ENCODE results near the gene TYRP1. TPM values are rescaled to one million over a fixed set of nuclear protein-coding genes. Genes with fewer than 3 reads are reported as not detected.

The TYRP1 gene
- total RNA-seq, 1 donor from 2014 or later: not detected

DNA sequence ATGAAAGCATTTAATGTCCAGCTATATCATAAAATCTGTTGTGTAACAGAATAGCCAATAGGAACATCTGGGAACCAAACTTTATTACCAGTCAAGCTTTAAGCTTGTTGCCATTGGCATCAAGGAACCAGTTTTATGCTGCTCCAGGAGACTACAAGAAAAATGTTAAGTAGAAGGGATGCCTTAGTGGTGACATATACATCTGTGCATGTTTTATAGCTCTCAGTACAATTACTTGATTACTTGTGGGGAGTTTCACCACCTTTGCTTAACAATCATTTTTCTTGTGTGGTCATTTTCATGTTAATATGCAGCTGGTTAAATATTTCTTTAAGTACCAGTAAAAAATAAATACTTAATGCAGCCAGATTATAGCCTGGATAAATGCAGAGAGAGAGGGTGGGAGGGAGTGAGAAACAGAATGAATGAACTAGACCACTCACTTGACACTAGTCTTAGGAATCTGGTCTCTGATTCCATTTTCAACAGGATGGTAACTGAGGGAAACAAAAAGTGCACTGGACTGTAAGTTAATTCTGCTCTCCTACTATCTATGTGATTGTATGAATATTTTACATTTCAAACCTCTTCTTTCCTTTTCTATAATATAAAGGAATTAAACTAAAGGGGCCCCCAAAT, 45.9 kb downstream of the TYRP1 start:
- Mint-ChIP-seq H3K4me3 (no peak overlapping the region), H3K36me3 (ENCODE audit: low read depth) (peaks cover 5% of the 10 kb centered on the region), H3K4me1 (no peaks in the 10 kb centered on the region), H3K27me3 (ENCODE audit: low read depth) (no peaks in the 10 kb centered on the region), H3K27ac (ENCODE audit: unreplicated experiment) (no peak overlapping the region), H3K9me3 (peaks cover 10% of the 10 kb centered on the region)
- DNase-seq (ENCODE audit: low read depth, low spot score): no peak
- no peak for TF ChIP-seq CTCF (conservative IDR thresholded peaks at IDR 0.05)

- Mint-ChIP-seq H3K9me3 (peaks cover 16% of the 10 kb centered on the region), H3K27ac (ENCODE audit: unreplicated experiment) (no peak overlapping the region), H3K27me3 (ENCODE audit: low read depth) (no peaks in the 10 kb centered on the region), H3K4me1 (no peaks in the 10 kb centered on the region), H3K4me3 (no peak overlapping the region), H3K36me3 (ENCODE audit: low read depth) (peaks cover 8% of the 10 kb centered on the region)
- TF ChIP-seq CTCF (conservative IDR thresholded peaks at IDR 0.05): no peak
- DNase-seq (ENCODE audit: low read depth, low spot score): no peak
These were observed 47.7 kb downstream of the TYRP1 start for GRCh38 chr9:12740845-12741244.

DNA sequence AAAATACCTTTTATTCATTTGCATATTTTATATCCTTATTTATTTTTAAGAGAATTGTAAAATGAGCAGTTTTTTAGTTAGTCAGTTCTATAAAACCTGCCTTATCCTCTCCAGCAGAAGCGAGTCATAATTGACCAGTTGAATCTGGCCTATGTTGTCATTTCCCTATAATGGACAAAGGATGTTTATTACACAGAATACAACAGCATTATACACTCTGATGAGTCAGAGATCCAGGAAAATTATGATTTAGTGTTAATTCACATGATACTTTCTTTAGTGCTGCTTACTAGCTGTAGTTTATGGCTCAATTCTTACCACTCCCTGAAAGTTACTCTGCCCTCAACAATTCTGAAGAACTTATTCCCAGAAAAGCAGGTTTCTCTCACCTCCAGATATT, 54.8 kb downstream of the TYRP1 start:
- no peak for DNase-seq (ENCODE audit: low read depth, low spot score)
- Mint-ChIP-seq H3K9me3 (peaks cover 10% of the 10 kb centered on the region), H3K27ac (ENCODE audit: unreplicated experiment) (no peak overlapping the region), H3K36me3 (ENCODE audit: low read depth) (peaks cover 5% of the 10 kb centered on the region), H3K4me1 (no peaks in the 10 kb centered on the region), H3K4me3 (no peak overlapping the region), H3K27me3 (ENCODE audit: low read depth) (no peaks in the 10 kb centered on the region)
- no peak for TF ChIP-seq CTCF (conservative IDR thresholded peaks at IDR 0.05)

- no peak for DNase-seq (ENCODE audit: low read depth, low spot score)
- Mint-ChIP-seq H3K4me1 (no peaks in the 10 kb centered on the region), H3K27me3 (ENCODE audit: low read depth) (no peaks in the 10 kb centered on the region), H3K36me3 (ENCODE audit: low read depth) (peaks cover 5% of the 10 kb centered on the region), H3K9me3 (peaks cover 9% of the 10 kb centered on the region), H3K4me3 (no peak overlapping the region), H3K27ac (ENCODE audit: unreplicated experiment) (no peak overlapping the region)
- TF ChIP-seq CTCF (conservative IDR thresholded peaks at IDR 0.05): no peak
These were observed 55.8 kb downstream of the TYRP1 start for GRCh38 chr9:12748954-12749353.

- Mint-ChIP-seq H3K9me3 (no peaks in the 10 kb centered on the region), H3K4me1 (no peaks in the 10 kb centered on the region), H3K27ac (ENCODE audit: unreplicated experiment) (no peak overlapping the region), H3K36me3 (ENCODE audit: low read depth) (no peaks in the 10 kb centered on the region), H3K4me3 (no peak overlapping the region), H3K27me3 (ENCODE audit: low read depth) (no peaks in the 10 kb centered on the region)
- no peak for TF ChIP-seq CTCF (conservative IDR thresholded peaks at IDR 0.05)
- no peak for DNase-seq (ENCODE audit: low read depth, low spot score)
These were observed 60.7 kb downstream of the TYRP1 start for GRCh38 chr9:12753931-12754330.

Data from neural crest cell (in vitro differentiated cells).